ENCODE results near the gene RAMP2. TPM values are rescaled to one million over a fixed set of nuclear protein-coding genes. Genes with fewer than 3 reads are reported as not detected.

RAMP2 gene
- total RNA-seq, 1 donor from 2014 or later, result not detected

GRCh38 chr17:42780851-42781638 lies 20.0 kb downstream of the RAMP2 start:
- no peak for FAIRE-seq
- peaks cover 6% of the 10 kb centered on the region for H3K27me3 ChIP-seq (ENCODE audit: control insufficient read depth, insufficient read depth, low read length)
- peak overlapping the region; percentile 29 for H3K4me3 ChIP-seq (ENCODE audit: low read depth, low read length)
- H3K36me3 ChIP-seq (ENCODE audit: control insufficient read depth, insufficient read depth, low read length), result peaks cover 9% of the 10 kb centered on the region
- no peak for TF ChIP-seq CTCF (IDR thresholded peaks at IDR 0.05; ENCODE audit: insufficient read depth, low read length, severe bottlenecking)
- DNase-seq (ENCODE audit: low read depth), result no peak

GRCh38 chr17:42781639-42782165 lies 20.7 kb downstream of the RAMP2 start:
- TF ChIP-seq CTCF (IDR thresholded peaks at IDR 0.05; ENCODE audit: insufficient read depth, low read length, severe bottlenecking), result no peak
- DNase-seq (ENCODE audit: low read depth) (no peak), FAIRE-seq (no peak)
- H3K36me3 ChIP-seq (ENCODE audit: control insufficient read depth, insufficient read depth, low read length), result peaks cover 8% of the 10 kb centered on the region
- no peak overlapping the region for H3K4me3 ChIP-seq (ENCODE audit: low read depth, low read length)
- H3K27me3 ChIP-seq (ENCODE audit: control insufficient read depth, insufficient read depth, low read length), result peaks cover 6% of the 10 kb centered on the region

GRCh38 chr17:42782166-42783061 lies 21.4 kb downstream of the RAMP2 start:
- peaks cover 8% of the 10 kb centered on the region for H3K36me3 ChIP-seq (ENCODE audit: control insufficient read depth, insufficient read depth, low read length)
- DNase-seq (ENCODE audit: low read depth) (no peak), FAIRE-seq (no peak)
- H3K27me3 ChIP-seq (ENCODE audit: control insufficient read depth, insufficient read depth, low read length), result peaks cover 6% of the 10 kb centered on the region
- no peak overlapping the region for H3K4me3 ChIP-seq (ENCODE audit: low read depth, low read length)
- no peak for TF ChIP-seq CTCF (IDR thresholded peaks at IDR 0.05; ENCODE audit: insufficient read depth, low read length, severe bottlenecking)

- peak; percentile 83 for FAIRE-seq
- no peak overlapping the region for H3K4me3 ChIP-seq (ENCODE audit: low read depth, low read length)
Measured at GRCh38 chr17:42783062-42783790, 22.2 kb downstream of the RAMP2 start.

More at GRCh38 chr17:42783062-42783790, 22.2 kb downstream of the RAMP2 start:
- Histone ChIP-seq H3K36me3 (ENCODE audit: control insufficient read depth, insufficient read depth, low read length) (peaks cover 6% of the 10 kb centered on the region), H3K27me3 (ENCODE audit: control insufficient read depth, insufficient read depth, low read length) (peaks cover 6% of the 10 kb centered on the region)
- TF ChIP-seq CTCF (IDR thresholded peaks at IDR 0.05; ENCODE audit: insufficient read depth, low read length, severe bottlenecking), result no peak
- DNase-seq (ENCODE audit: low read depth), result peak; percentile 89
